ENCODE measurements around the gene CTDSPL.

The CTDSPL gene

GRCh38 chr3:37991823-37992222 is 130.1 kb downstream of the CTDSPL start:
- Histone ChIP-seq H3K4me3 (replicated peaks; ENCODE audit: insufficient read depth, low read length) (no peak overlapping the region), H3K27ac (replicated peaks) (no peak overlapping the region), H3K27me3 (ENCODE audit: insufficient read depth, poor library complexity, severe bottlenecking) (no peaks in the 10 kb centered on the region)
- TF ChIP-seq GABPA (IDR thresholded peaks at IDR 0.05; ENCODE audit: low read depth) (no peak), SPI1 (IDR thresholded peaks at IDR 0.05; ENCODE audit: borderline replicate concordance, low read depth) (no peak), CTCF (IDR thresholded peaks at IDR 0.05; ENCODE audit: insufficient read depth, low read length) (no peak), POLR2AphosphoS5 (IDR thresholded peaks at IDR 0.05; ENCODE audit: low read depth) (no peak), REST (IDR thresholded peaks at IDR 0.05; ENCODE audit: insufficient replicate concordance, low read depth) (no peak)
- no peak for DNase-seq (ENCODE audit: low read depth in 1 of 2, low spot score in 1 of 2)

GRCh38 chr3:37992271-37993066 is 130.8 kb downstream of the CTDSPL start:
- TF ChIP-seq CTCF (IDR thresholded peaks at IDR 0.05; ENCODE audit: insufficient read depth, low read length) (no peak), REST (IDR thresholded peaks at IDR 0.05; ENCODE audit: insufficient replicate concordance, low read depth) (no peak), GABPA (IDR thresholded peaks at IDR 0.05; ENCODE audit: low read depth) (no peak), POLR2AphosphoS5 (IDR thresholded peaks at IDR 0.05; ENCODE audit: low read depth) (no peak), SPI1 (IDR thresholded peaks at IDR 0.05; ENCODE audit: borderline replicate concordance, low read depth) (no peak)
- DNase-seq (ENCODE audit: low read depth in 1 of 2, low spot score in 1 of 2), result no peak
- no peak overlapping the region for H3K27ac ChIP-seq (replicated peaks)

GRCh38 chr3:37993067-37993455 is 131.4 kb downstream of the CTDSPL start:
- no peak for DNase-seq (ENCODE audit: low read depth in 1 of 2, low spot score in 1 of 2)
- H3K27ac ChIP-seq (replicated peaks), result no peak overlapping the region; the same call in 1 of the 2 replicates
- no peak overlapping the region for H3K4me3 ChIP-seq (replicated peaks; ENCODE audit: insufficient read depth, low read length)
- H3K27me3 ChIP-seq (ENCODE audit: insufficient read depth, poor library complexity, severe bottlenecking), result no peaks in the 10 kb centered on the region
- no peak for TF ChIP-seq REST (IDR thresholded peaks at IDR 0.05; ENCODE audit: insufficient replicate concordance, low read depth)
- TF ChIP-seq POLR2AphosphoS5 (IDR thresholded peaks at IDR 0.05; ENCODE audit: low read depth), result no peak
- TF ChIP-seq SPI1 (IDR thresholded peaks at IDR 0.05; ENCODE audit: borderline replicate concordance, low read depth), result no peak
- no peak for TF ChIP-seq CTCF (IDR thresholded peaks at IDR 0.05; ENCODE audit: insufficient read depth, low read length)
- no peak for TF ChIP-seq GABPA (IDR thresholded peaks at IDR 0.05; ENCODE audit: low read depth)

More at GRCh38 chr3:37992271-37993066, 130.8 kb downstream of the CTDSPL start:
- H3K4me3 ChIP-seq (replicated peaks; ENCODE audit: insufficient read depth, low read length), result no peak overlapping the region
- no peaks in the 10 kb centered on the region for H3K27me3 ChIP-seq (ENCODE audit: insufficient read depth, poor library complexity, severe bottlenecking)

Data from HL-60 (cell line).